ENCODE results near the gene THBS3. TPM values are rescaled to one million over a fixed set of nuclear protein-coding genes. Genes with fewer than 3 reads are reported as not detected.

THBS3 gene
- total and polyA plus RNA-seq, 2 of the 13 experiments (the other 11 are each of a cell fraction or from before 2014, with no cell fraction given), result 0.86 to 3.6 TPM

DNA sequence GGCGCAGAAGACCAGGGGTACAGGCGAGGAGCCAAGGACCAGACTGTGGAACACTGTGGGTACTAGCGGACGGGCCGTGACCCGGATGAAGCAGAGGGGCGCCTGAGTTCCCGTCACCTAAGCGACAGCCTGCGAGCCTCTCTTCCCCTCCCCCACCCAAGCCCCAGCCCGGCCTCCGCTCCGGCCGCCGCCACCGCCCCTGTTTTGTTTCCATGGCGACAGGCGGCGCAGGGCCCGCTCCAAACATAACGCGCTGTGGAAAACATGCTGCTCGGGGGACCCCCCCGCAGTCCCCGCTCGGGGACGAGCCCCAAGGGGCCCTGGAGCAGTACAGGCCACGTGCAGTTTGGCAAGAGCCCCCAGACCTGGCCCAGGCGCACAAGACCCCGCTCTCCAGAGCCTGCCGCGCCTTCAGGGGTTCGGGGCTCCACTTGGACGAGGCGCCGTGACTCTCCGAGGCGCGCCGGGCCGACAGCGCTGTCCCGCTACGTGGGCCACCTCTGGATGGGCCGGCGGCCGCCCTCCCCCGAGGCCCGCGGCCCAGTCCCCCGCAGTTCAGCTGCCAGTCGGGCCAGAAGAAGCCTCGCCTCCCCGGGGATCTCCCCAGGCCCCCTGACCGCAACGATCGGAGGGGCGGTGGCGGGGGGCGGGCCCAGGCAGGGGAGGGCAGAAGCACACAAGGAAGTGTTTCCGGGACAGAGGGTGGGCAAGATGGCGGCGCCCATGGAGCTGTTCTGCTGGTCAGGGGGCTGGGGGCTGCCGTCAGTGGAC is 1.0 kb upstream of the THBS3 start, which contains the start of gene MTX1 (continued):
- TF ChIP-seq, protein P1, sequence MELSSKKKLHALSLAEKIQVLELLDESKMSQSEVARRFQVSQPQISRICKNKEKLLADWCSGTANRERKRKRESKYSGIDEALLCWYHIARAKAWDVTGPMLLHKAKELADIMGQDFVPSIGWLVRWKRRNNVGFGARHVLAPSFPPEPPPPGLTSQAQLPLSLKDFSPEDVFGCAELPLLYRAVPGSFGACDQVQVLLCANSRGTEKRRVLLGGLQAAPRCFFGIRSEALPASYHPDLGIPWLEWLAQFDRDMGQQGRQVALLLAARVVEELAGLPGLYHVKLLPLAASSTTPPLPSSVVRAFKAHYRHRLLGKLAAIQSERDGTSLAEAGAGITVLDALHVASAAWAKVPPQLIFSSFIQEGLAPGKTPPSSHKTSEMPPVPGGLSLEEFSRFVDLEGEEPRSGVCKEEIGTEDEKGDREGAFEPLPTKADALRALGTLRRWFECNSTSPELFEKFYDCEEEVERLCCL (CRISPR knock-in tag; IDR thresholded peaks at IDR 0.05; ENCODE audit: borderline replicate concordance), result no peak
- TF ChIP-seq CBX1 (IDR thresholded peaks at IDR 0.05; ENCODE audit: low read depth) (no peak), ZFX (CRISPR knock-in tag; IDR thresholded peaks at IDR 0.05; ENCODE audit: low read depth) (peak; percentile 85), ADNP (CRISPR knock-in tag; IDR thresholded peaks at IDR 0.05) (no peak), HOXA3 (CRISPR knock-in tag; IDR thresholded peaks at IDR 0.05) (peak; percentile 51; the same call in 1 of the 2 replicates), ZNF879 (CRISPR knock-in tag; IDR thresholded peaks at IDR 0.05) (no peak), SP140L (CRISPR knock-in tag; IDR thresholded peaks at IDR 0.05; ENCODE audit: borderline replicate concordance) (no peak)
- TF ChIP-seq, protein P2, sequence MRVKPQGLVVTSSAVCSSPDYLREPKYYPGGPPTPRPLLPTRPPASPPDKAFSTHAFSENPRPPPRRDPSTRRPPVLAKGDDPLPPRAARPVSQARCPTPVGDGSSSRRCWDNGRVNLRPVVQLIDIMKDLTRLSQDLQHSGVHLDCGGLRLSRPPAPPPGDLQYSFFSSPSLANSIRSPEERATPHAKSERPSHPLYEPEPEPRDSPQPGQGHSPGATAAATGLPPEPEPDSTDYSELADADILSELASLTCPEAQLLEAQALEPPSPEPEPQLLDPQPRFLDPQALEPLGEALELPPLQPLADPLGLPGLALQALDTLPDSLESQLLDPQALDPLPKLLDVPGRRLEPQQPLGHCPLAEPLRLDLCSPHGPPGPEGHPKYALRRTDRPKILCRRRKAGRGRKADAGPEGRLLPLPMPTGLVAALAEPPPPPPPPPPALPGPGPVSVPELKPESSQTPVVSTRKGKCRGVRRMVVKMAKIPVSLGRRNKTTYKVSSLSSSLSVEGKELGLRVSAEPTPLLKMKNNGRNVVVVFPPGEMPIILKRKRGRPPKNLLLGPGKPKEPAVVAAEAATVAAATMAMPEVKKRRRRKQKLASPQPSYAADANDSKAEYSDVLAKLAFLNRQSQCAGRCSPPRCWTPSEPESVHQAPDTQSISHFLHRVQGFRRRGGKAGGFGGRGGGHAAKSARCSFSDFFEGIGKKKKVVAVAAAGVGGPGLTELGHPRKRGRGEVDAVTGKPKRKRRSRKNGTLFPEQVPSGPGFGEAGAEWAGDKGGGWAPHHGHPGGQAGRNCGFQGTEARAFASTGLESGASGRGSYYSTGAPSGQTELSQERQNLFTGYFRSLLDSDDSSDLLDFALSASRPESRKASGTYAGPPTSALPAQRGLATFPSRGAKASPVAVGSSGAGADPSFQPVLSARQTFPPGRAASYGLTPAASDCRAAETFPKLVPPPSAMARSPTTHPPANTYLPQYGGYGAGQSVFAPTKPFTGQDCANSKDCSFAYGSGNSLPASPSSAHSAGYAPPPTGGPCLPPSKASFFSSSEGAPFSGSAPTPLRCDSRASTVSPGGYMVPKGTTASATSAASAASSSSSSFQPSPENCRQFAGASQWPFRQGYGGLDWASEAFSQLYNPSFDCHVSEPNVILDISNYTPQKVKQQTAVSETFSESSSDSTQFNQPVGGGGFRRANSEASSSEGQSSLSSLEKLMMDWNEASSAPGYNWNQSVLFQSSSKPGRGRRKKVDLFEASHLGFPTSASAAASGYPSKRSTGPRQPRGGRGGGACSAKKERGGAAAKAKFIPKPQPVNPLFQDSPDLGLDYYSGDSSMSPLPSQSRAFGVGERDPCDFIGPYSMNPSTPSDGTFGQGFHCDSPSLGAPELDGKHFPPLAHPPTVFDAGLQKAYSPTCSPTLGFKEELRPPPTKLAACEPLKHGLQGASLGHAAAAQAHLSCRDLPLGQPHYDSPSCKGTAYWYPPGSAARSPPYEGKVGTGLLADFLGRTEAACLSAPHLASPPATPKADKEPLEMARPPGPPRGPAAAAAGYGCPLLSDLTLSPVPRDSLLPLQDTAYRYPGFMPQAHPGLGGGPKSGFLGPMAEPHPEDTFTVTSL (CRISPR knock-in tag; IDR thresholded peaks at IDR 0.05; ENCODE audit: borderline replicate concordance), result no peak
- TF ChIP-seq, protein P3, sequence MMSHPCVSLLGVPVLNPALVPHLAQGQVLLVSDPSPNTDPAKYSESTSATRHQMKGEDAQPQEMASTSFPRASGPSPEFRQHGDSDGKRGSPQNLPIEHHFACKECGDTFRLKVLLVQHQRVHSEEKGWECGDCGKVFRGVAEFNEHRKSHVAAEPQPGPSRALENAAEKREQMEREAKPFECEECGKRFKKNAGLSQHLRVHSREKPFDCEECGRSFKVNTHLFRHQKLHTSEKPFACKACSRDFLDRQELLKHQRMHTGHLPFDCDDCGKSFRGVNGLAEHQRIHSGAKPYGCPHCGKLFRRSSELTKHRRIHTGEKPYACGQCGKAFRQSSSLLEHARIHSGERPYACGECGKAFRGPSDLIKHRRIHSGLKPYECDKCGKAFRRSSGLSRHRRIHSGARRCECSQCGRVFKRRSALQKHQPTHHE (CRISPR knock-in tag; IDR thresholded peaks at IDR 0.05; ENCODE audit: borderline replicate concordance), result 0 out of 2 replicates have a peak, but pooled peaks have one; percentile 21
- TF ChIP-seq, protein P4, sequence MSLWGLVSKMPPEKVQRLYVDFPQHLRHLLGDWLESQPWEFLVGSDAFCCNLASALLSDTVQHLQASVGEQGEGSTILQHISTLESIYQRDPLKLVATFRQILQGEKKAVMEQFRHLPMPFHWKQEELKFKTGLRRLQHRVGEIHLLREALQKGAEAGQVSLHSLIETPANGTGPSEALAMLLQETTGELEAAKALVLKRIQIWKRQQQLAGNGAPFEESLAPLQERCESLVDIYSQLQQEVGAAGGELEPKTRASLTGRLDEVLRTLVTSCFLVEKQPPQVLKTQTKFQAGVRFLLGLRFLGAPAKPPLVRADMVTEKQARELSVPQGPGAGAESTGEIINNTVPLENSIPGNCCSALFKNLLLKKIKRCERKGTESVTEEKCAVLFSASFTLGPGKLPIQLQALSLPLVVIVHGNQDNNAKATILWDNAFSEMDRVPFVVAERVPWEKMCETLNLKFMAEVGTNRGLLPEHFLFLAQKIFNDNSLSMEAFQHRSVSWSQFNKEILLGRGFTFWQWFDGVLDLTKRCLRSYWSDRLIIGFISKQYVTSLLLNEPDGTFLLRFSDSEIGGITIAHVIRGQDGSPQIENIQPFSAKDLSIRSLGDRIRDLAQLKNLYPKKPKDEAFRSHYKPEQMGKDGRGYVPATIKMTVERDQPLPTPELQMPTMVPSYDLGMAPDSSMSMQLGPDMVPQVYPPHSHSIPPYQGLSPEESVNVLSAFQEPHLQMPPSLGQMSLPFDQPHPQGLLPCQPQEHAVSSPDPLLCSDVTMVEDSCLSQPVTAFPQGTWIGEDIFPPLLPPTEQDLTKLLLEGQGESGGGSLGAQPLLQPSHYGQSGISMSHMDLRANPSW (CRISPR knock-in tag; IDR thresholded peaks at IDR 0.05; ENCODE audit: borderline replicate concordance), result no peak
- TF ChIP-seq, protein P5, sequence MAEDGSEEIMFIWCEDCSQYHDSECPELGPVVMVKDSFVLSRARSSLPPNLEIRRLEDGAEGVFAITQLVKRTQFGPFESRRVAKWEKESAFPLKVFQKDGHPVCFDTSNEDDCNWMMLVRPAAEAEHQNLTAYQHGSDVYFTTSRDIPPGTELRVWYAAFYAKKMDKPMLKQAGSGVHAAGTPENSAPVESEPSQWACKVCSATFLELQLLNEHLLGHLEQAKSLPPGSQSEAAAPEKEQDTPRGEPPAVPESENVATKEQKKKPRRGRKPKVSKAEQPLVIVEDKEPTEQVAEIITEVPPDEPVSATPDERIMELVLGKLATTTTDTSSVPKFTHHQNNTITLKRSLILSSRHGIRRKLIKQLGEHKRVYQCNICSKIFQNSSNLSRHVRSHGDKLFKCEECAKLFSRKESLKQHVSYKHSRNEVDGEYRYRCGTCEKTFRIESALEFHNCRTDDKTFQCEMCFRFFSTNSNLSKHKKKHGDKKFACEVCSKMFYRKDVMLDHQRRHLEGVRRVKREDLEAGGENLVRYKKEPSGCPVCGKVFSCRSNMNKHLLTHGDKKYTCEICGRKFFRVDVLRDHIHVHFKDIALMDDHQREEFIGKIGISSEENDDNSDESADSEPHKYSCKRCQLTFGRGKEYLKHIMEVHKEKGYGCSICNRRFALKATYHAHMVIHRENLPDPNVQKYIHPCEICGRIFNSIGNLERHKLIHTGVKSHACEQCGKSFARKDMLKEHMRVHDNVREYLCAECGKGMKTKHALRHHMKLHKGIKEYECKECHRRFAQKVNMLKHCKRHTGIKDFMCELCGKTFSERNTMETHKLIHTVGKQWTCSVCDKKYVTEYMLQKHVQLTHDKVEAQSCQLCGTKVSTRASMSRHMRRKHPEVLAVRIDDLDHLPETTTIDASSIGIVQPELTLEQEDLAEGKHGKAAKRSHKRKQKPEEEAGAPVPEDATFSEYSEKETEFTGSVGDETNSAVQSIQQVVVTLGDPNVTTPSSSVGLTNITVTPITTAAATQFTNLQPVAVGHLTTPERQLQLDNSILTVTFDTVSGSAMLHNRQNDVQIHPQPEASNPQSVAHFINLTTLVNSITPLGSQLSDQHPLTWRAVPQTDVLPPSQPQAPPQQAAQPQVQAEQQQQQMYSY (CRISPR knock-in tag; IDR thresholded peaks at IDR 0.05), result no peak
- TF ChIP-seq, protein P6, sequence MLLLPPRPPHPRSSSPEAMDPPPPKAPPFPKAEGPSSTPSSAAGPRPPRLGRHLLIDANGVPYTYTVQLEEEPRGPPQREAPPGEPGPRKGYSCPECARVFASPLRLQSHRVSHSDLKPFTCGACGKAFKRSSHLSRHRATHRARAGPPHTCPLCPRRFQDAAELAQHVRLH (CRISPR knock-in tag; IDR thresholded peaks at IDR 0.05; ENCODE audit: borderline replicate concordance, low read depth), result peak; percentile 62; the same call in 1 of the 2 replicates
